ENCODE measurements around the gene PSD4.

PSD4 gene

DNA sequence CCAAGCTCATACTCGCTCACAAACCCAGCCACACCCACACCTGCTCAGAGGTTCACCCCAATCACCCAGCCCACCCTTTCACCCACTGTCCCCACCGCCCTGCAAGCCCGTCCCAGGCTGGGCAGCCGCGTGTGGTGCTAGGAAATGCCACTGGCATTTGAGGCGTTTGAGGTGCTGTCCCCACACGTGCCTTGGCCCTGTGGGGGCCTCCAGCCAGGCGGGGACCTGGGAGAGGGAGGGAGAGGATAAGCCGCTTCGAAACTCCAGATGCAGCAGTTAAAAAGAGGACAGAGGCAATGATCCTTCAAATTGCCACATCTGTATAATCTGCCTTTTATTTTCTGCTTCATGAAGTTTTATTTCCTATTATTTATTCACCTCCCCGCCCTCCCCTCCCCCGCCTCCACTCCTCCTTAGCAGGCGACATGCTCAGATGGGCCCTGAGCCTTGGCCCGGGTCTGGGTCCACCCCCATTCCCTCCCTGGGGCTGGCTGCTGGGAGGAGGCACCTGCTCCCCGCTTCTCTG is 35.9 kb downstream of the PSD4 start:
- DNase-seq = no peak

GRCh38 chr2:113211226-113212105 is 37.7 kb downstream of the PSD4 start:
- no peak for DNase-seq

GRCh38 chr2:113212245-113213060 is 38.7 kb downstream of the PSD4 start:
- DNase-seq = no peak

- no peak for DNase-seq
Measured at GRCh38 chr2:113213061-113213930, 39.5 kb downstream of the PSD4 start.

DNA sequence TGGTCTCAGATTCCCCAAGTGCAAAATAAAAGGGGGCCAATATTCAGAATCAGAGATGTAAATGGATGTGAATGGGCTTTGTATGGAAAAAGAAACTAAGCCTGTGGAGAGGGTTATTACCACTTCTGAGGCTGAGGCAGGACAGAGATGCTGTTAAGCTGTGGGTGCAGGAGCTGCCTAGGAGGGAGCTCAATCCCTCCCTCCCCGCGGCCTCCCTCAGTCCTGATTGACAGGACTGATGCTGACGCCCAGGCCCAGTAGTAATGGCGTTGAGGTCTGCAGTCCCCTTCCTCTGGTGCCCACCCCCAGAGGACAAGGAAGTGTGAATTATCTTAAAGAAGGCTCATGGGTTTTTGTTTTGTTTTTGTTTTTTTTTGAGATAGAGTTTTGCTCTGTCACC is 40.4 kb downstream of the PSD4 start:
- DNase-seq = no peak

DNA sequence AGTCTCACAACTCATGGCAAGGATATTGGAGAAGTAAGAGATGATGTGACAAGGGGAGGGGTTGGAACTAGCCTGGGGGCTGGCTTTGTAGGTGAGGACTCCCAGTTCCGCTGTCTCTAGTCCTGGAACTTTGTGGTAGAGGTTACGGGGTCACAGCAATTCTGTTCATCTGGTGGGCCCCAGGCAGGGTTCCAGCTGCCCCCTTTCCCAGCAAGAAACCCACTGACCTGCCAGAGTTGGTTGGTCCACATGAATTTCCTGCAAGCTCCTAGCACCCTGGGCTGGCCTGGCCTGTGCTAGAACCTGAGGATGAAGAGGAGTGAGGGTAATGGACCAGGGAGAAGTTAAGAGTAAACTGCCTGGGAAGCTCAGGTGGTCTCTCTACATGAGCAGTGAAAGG is 41.3 kb downstream of the PSD4 start:
- no peak for DNase-seq

- DNase-seq = no peak
Measured at GRCh38 chr2:113216321-113216720, 42.5 kb downstream of the PSD4 start.

DNA sequence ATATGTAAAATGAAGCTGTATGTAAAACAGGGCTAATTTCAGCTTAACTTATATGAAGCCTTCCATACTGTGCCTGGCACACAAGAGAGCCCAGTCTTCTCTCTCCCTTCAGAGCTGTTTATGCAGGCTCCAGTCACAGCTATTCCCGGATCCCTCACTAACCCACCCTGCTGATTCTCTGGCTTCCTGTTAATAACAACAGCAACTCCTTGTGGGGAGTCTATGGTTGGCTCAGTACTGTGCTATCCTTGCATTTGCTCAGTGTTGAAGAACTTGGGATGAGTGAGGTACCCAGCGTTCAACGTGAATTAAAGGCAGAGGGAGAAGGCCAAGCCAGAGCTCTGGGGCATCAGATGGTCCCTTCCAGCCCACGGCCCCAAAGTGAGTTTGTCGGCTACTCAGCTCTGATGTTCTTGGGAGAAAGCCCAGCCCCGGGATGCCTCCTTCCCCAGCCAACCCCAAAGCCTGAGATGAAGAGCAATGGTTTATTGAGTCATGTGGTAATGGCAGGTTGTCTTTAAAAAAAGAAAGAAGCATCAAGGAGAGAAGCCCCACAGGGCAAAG is 43.2 kb downstream of the PSD4 start:
- DNase-seq = no peak

DNA sequence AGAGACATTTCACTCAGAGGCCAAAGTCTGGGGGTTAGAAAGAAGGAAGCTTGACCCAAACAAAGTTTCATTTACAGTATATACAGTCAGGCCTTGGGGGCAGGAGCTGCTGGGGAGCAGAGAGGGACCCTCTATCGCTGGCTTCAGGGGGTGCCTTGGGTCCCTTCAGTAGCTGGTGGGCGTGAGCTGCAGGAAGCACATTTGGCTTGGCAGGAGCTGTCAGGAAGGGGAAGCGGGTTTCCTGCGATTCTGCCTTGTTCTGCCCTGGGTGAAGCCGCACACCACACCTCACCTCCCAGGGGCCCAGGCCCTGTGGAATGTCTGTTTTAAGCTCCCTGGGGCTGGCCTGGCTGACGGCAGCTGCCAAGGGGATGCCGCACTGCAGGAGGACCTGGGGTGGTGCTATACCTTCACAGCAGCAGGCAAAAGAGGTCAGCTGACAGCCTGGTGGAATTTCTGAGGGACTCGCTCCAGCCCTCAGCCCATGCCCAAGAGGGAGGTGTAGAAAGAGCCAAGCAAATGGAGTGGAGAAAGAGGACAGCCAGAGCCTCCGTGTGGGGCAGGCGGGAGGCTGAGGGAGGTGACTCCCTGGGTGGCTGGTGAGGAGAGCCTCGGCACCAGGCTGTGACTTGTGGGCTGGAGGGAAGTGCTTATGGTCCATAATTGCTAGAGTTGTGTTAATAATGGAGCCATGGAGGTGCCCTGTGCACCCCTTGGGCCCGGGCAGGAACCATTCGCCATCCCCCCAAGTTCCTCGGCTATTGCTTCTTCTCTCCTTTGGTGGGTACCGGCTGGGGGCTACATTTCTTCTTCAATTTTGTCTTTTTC is 43.9 kb downstream of the PSD4 start:
- DNase-seq = no peak

- DNase-seq = no peak
Measured at GRCh38 chr2:113218283-113219091, 44.7 kb downstream of the PSD4 start.

- DNase-seq = no peak
Measured at GRCh38 chr2:113219092-113219441, 45.3 kb downstream of the PSD4 start.

DNA sequence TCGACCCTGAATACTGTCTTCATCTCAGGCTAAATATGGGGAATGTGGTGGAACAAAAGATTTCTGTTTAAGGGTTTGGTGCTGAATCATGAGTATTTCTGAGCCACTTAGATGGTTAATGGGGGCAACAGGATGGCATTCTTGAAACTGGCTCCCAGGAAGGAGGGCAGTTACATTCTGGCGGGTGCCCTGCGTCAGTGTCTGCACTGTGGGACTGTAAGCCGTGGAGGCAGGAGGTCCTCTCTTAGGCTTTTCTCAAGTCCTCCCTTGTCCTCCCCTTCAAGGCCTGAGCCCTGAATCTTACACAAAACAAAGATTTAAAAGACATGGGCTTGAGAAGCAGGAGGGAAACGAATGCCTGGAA is 45.7 kb downstream of the PSD4 start:
- no peak for DNase-seq

GRCh38 chr2:113219889-113220641 is 46.3 kb downstream of the PSD4 start:
- DNase-seq = no peak

- no peak for DNase-seq
Measured at GRCh38 chr2:113220970-113221708, 47.4 kb downstream of the PSD4 start.

DNA sequence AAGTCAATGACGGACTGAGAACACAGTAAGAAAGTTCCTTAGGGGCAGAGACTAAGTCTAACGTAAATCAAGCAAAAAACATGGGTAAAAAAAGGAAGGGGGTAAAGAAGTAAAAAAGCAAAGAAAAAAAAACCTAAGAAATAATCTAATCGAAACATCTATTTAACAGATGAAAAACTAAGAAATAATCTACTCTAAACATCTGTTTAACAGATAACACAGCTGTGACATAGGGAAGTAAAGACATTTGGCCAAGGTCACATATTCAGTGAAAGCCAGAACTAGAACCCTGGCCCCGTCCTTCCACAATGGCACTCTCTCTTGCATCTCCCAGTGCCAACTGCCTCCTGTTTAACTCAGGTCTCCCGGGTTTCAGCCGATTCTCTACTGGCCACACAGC is 48.1 kb downstream of the PSD4 start:
- no peak for DNase-seq

- DNase-seq = no peak
Measured at GRCh38 chr2:113223813-113224212, 50.0 kb downstream of the PSD4 start.

- DNase-seq = no peak
Measured at GRCh38 chr2:113224647-113225236, 51.0 kb downstream of the PSD4 start.

DNA sequence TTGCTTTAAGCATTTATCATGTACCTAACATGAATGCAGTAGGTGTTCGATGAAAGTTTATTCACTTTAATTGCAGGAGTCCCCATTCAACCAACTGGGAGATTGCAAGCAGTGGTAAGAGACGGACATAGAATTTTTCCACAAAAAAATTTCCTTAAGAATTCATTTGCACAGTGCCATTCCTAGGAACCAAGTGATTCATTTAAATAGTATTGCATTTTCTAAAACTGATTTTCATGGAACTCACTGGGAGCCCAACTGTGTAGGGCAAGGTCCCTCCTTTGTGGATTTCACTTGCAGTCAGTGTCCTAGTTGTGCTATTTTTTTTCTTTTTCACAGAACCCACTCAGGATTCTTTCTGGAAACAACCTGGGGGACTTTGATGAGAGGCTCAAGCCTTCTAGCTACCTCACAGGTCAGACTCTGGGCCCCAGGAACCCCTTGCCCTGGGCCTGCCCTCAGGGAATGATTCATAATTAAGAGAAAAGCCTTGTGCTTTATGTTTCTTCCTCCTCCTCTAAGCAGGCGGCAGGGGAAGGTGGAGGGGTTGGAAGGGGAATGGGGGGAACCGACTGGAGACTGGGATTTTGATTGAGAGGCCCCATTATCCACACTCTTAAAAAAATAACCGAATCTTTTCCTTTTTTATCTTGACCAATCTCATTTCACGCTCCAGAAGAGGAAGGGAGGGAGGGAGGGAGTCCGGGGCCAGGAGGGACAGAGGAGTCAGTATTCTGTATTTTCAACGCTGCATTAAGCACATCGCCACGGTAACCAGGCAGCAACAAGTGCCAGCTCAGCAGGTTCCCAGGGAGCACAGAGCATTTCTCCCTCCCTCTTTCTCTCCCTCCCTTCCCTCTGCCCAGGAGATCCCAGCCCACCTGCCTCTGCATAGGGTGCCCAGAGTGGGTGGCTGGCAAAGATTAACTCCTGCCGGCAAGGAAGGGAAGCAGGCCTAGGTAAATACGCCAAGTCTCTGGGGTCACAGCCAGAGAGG is 51.8 kb downstream of the PSD4 start:
- no peak for DNase-seq
